CD14-positive monocyte (primary cell): ENCODE results near the gene LAMA1. TPM values are rescaled to one million over a fixed set of nuclear protein-coding genes. Genes with fewer than 3 reads are reported as not detected.

Source experiments
- DNase-seq, 3 donors: peaks; one replicate each; pipeline ENCODE4 v3.0.0-alpha.2; 2011 to 2022
- H2AFZ ChIP-seq: 2 replicates; pipeline ENCODE4 v1.6.0; 2012; ENCODE audit warnings: mild to moderate bottlenecking, low read depth, low read length, inconsistent platforms; ENCODE audit not compliant: insufficient read depth, poor library complexity, severe bottlenecking
- H3K27ac ChIP-seq, 2 donors: 1 replicate in 1 of 2; 2 replicates in 1 of 2; pipeline ENCODE4 v1.5.1; 2012 to 2013; ENCODE audit warnings: low read length in 2 of 2, control low read depth in 1 of 2, inconsistent platforms in 1 of 2, low read depth in 1 of 2, mild to moderate bottlenecking in 1 of 2
- H3K27me3 ChIP-seq, 2 donors: one replicate each; pipeline versions ENCODE4 v1.6.0 to v1.6.1; 2011 to 2013; ENCODE audit warnings: low read length in 2 of 2; ENCODE audit not compliant: control insufficient read depth in 2 of 2, insufficient read depth in 2 of 2
- H3K36me3 ChIP-seq, 2 donors: replicated peaks in 1 of 2; 1 replicate in 1 of 2; 2 replicates in 1 of 2; pipeline versions ENCODE4 v1.5.1 to v1.6.1; 2012 to 2013; ENCODE audit warnings: low read length in 2 of 2, control low read depth in 1 of 2, inconsistent platforms in 1 of 2, mild to moderate bottlenecking in 1 of 2; ENCODE audit not compliant: insufficient read depth in 2 of 2, control insufficient read depth in 1 of 2
- H3K4me1 ChIP-seq, 2 donors: 1 replicate in 1 of 2; 2 replicates in 1 of 2; pipeline versions ENCODE4 v1.5.1 to v1.6.1; 2012 to 2013; ENCODE audit warnings: low read length in 2 of 2, control low read depth in 1 of 2, inconsistent platforms in 1 of 2, mild to moderate bottlenecking in 1 of 2, moderate library complexity in 1 of 2; ENCODE audit not compliant: insufficient read depth in 2 of 2, control insufficient read depth in 1 of 2
- H3K4me2 ChIP-seq: replicated peaks from 2 replicates; pipeline ENCODE3; 2012; ENCODE audit warnings: low read length, moderate library complexity, mild to moderate bottlenecking; ENCODE audit not compliant: poor library complexity, severe bottlenecking; ENCODE audit errors: extremely low read depth
- H3K4me3 ChIP-seq, 3 experiments: fragments of 200-600 bp in 1 of 3; sonication (generic) in 1 of 3; replicated peaks in 1 of 3; 1 replicate in 2 of 3; 2 replicates in 1 of 3; pipeline ENCODE4 v1.5.1; 2011 to 2013; ENCODE audit warnings: low read length in 3 of 3, mild to moderate bottlenecking in 3 of 3, control low read depth in 2 of 3, low read depth in 2 of 3, inconsistent platforms in 1 of 3, moderate library complexity in 1 of 3
- H3K79me2 ChIP-seq: 2 replicates; pipeline ENCODE4 v1.6.0; 2012; ENCODE audit warnings: mild to moderate bottlenecking, control low read depth, inconsistent platforms, low read length, moderate library complexity; ENCODE audit not compliant: insufficient read depth
- H3K9ac ChIP-seq: 2 replicates; pipeline ENCODE4 v1.6.0; 2017; ENCODE audit warnings: low read length, mild to moderate bottlenecking; ENCODE audit not compliant: insufficient read depth, poor library complexity, severe bottlenecking
- H3K9me3 ChIP-seq, 2 donors: replicated peaks in 1 of 2; 1 replicate in 1 of 2; 2 replicates in 1 of 2; pipeline versions ENCODE4 v1.5.1 to v1.6.1; 2012 to 2013; ENCODE audit warnings: low read length in 2 of 2, control low read depth in 1 of 2; ENCODE audit not compliant: control insufficient read depth in 1 of 2, insufficient read depth in 1 of 2
- H4K20me1 ChIP-seq: 2 replicates; pipeline ENCODE4 v1.6.0; 2012; ENCODE audit warnings: mild to moderate bottlenecking, low read length, control low read depth, moderate library complexity; ENCODE audit not compliant: insufficient read depth
- H3K27ac Mint-ChIP-seq, 7 donors: one replicate each; pipeline ENCODE4 v1.8.0; 2020; ENCODE audit warnings: mild to moderate bottlenecking in 7 of 7, mixed read lengths in 7 of 7, moderate library complexity in 6 of 7, inconsistent platforms in 2 of 7
- H3K27me3 Mint-ChIP-seq, 3 donors: one replicate each; pipeline ENCODE4 v1.8.0; 2021 to 2022; ENCODE audit warnings: low read depth in 3 of 3, mild to moderate bottlenecking in 3 of 3, mixed read lengths in 3 of 3, moderate library complexity in 3 of 3, inconsistent platforms in 1 of 3
- H3K36me3 Mint-ChIP-seq, 2 donors: one replicate each; pipeline ENCODE4 v1.8.0; 2020; ENCODE audit warnings: mixed read lengths in 2 of 2, inconsistent platforms in 1 of 2, mild to moderate bottlenecking in 1 of 2
- H3K4me1 Mint-ChIP-seq: one replicate; pipeline ENCODE4 v1.8.0; 2020; ENCODE audit warnings: mild to moderate bottlenecking, mixed read lengths
- H3K4me3 Mint-ChIP-seq, 2 donors: one replicate each; pipeline ENCODE4 v1.8.0; 2020; ENCODE audit warnings: mild to moderate bottlenecking in 2 of 2, mixed read lengths in 2 of 2, moderate library complexity in 1 of 2
- H3K9me3 Mint-ChIP-seq, 7 donors: one replicate each; pipeline ENCODE4 v1.8.0; 2020 to 2022; ENCODE audit warnings: mixed read lengths in 7 of 7, mild to moderate bottlenecking in 6 of 7, moderate library complexity in 6 of 7, inconsistent platforms in 2 of 7
- CTCF ChIP-seq: fragments of 200-600 bp; IDR thresholded peaks from one replicate; pipeline ENCODE4 v1.8.0; 2022; ENCODE audit warnings: antibody characterized with exemption, mild to moderate bottlenecking
- WGBS: methylation state at CpG from one replicate; pipeline ENCODE4 v1.1.5; 2013; ENCODE audit warnings: missing lambda C conversion rate; ENCODE audit not compliant: insufficient coverage; 5-methylcytosine and 5-hydroxymethylcytosine counted together
- intact Hi-C, 2 donors: fragments of 100-400 bp; cut with micrococcal nuclease; formaldehyde crosslinking; loops; one replicate each; pipeline versions ENCODE4 v1.15.0 to v1.15.1; 2023
- polyA plus RNA-seq, 3 donors: library from polyadenylated mRNA; depleted of rRNA in 1 of 3; unstranded in 2 of 3; stranded (reverse) in 1 of 3; fragments of 300-500 nt in 2 of 3; fragments of >200 nt in 1 of 3; fragmentation: Illumina TruSeq in 2 of 3; gene quantifications; 1 replicate in 2 of 3; 2 replicates in 1 of 3; pipeline ENCODE4 v1.2.3, GENCODE V29; 2012 to 2021

LAMA1 gene
- polyA plus RNA-seq, 3 donors = not detected

GRCh38 chr18:6929370-6930102, 188.1 kb downstream of the LAMA1 start:
- H3K36me3 Mint-ChIP-seq = no peaks in the 10 kb centered on the region
- no peak overlapping the region for H3K27ac Mint-ChIP-seq
- Histone ChIP-seq H3K27ac (no peak overlapping the region), H3K36me3 (no peaks in the 10 kb centered on the region), H2AFZ (no peak overlapping the region), H3K4me1 (no peaks in the 10 kb centered on the region), H3K9ac (no peak overlapping the region), H3K27me3 (no peaks in the 10 kb centered on the region), H3K4me2 (no peak overlapping the region), H4K20me1 (no peaks in the 10 kb centered on the region), H3K4me3 (no peak overlapping the region), H3K9me3 (no peaks in the 10 kb centered on the region), H3K79me2 (no peaks in the 10 kb centered on the region)
- H3K27me3 Mint-ChIP-seq = peaks cover under 1 to 6% (median 3%) of the 10 kb centered on the region in 3 donors
- no peaks in the 10 kb centered on the region for H3K4me1 Mint-ChIP-seq
- peaks cover 0 to 6% (median 0%) of the 10 kb centered on the region in 7 donors for H3K9me3 Mint-ChIP-seq
- H3K4me3 Mint-ChIP-seq = no peak overlapping the region
- TF ChIP-seq CTCF = no peak
- 90% methylated on average over 34 of the region's 45 CpGs for WGBS
- no peak for DNase-seq
- intact Hi-C loops = no loop called here

- H4K20me1 ChIP-seq = no peaks in the 10 kb centered on the region
- Mint-ChIP-seq H3K36me3 (no peaks in the 10 kb centered on the region), H3K27me3 (peaks cover 1 to 8% (median 3%) of the 10 kb centered on the region in 3 donors), H3K4me1 (no peaks in the 10 kb centered on the region), H3K9me3 (peaks cover 0 to 6% (median 0%) of the 10 kb centered on the region in 7 donors), H3K4me3 (no peak overlapping the region), H3K27ac (no peak overlapping the region)
- H3K27me3 ChIP-seq = no peaks in the 10 kb centered on the region
- H3K9me3 ChIP-seq = no peaks in the 10 kb centered on the region
- H3K9ac ChIP-seq = no peak overlapping the region
- H3K4me3 ChIP-seq = no peak overlapping the region
- no peak for TF ChIP-seq CTCF
- intact Hi-C loops = no loop called here
- H2AFZ ChIP-seq = no peak overlapping the region
- no peaks in the 10 kb centered on the region for H3K79me2 ChIP-seq
- no peaks in the 10 kb centered on the region for H3K4me1 ChIP-seq
- WGBS = 97% methylated on average over 5 of the region's 11 CpGs
- no peak overlapping the region for H3K4me2 ChIP-seq
- DNase-seq = no peak
- H3K27ac ChIP-seq = no peak overlapping the region
- H3K36me3 ChIP-seq = no peaks in the 10 kb centered on the region
Measured at GRCh38 chr18:6928359-6928758, 189.2 kb downstream of the LAMA1 start.
